ENCODE measurements around the gene USP47.

The USP47 gene

DNA sequence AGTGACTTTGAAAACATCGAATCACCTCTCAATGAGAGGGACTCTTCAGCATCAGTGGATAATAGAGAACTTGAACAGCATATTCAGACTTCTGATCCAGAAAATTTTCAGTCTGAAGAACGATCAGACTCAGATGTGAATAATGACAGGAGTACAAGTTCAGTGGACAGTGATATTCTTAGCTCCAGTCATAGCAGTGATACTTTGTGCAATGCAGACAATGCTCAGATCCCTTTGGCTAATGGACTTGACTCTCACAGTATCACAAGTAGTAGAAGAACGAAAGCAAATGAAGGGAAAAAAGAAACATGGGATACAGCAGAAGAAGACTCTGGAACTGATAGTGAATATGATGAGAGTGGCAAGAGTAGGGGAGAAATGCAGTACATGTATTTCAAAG lies 100.9 kb downstream of the USP47 start:
- DNase-seq, result no peak

DNA sequence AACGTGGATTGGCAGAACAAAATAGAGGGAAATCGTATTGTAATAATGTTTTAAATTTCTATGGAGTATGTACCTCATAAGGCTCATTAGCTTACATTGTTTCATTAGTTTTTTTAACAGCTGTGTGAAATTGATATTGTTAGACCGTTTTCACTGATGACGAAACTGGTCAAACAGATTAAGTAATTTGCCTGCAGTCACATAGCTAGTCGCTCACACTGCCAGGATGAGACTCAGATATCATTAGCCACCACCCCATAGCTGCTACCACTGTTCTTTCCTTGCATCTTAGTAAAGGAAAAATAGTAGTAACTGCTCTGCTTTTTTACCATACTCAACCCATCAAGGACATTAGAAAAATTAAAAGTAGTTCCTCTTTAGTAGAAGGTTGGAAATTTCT lies 102.7 kb downstream of the USP47 start:
- DNase-seq, result no peak

DNA sequence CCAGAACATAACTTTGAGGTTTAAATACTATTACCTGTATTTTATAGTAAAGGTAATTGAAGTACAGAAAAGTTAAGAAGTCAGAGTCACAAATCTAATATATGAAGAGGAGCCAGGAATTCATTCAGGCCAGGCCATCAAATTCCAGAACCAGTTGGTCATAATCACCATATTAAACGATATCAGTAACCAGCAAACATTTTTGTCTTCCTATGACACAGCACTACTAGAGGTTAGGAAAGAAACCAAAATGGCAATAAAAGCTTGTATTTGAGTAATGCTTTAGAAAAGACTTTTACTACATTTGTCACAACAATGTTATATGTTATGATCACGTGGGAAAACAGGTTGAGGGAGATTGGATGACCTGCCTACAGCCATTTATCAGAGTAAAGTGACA lies 104.4 kb downstream of the USP47 start:
- DNase-seq, result no peak

DNA sequence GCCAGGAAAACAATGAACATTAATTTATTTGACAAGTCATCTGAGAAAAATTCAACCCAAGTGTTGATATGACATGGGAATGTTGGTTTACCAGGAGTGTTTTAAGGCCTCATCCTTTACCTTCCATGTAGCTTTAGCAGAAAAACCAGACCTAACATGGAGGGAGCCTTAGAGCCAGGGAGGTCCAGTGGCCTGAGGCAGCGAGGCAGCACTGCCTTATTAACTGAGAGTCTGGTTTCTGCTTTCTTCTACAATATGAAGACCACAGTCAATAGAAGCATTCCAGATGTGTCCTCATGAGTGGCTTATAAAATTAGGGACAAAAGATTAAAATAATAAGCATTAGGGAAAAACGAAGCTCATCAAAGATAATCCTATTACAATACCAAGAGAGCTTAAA lies 105.1 kb downstream of the USP47 start:
- no peak for DNase-seq

DNA sequence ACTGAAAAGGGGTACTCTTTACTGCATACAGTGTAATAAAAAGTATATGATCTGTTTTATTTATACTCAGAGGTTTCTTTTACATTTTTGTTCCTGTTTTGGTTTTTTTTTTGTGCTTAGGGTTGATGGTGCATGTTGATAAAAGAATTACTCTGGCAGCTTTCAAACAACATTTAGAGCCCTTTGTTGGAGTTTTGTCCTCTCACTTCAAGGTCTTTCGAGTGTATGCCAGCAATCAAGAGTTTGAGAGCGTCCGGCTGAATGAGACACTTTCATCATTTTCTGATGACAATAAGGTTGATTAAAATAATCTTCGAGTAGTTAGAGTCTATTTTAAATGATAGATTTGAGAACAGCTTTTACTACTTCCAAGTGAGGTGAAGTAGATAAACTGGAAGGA lies 106.1 kb downstream of the USP47 start:
- DNase-seq, result no peak

DNA sequence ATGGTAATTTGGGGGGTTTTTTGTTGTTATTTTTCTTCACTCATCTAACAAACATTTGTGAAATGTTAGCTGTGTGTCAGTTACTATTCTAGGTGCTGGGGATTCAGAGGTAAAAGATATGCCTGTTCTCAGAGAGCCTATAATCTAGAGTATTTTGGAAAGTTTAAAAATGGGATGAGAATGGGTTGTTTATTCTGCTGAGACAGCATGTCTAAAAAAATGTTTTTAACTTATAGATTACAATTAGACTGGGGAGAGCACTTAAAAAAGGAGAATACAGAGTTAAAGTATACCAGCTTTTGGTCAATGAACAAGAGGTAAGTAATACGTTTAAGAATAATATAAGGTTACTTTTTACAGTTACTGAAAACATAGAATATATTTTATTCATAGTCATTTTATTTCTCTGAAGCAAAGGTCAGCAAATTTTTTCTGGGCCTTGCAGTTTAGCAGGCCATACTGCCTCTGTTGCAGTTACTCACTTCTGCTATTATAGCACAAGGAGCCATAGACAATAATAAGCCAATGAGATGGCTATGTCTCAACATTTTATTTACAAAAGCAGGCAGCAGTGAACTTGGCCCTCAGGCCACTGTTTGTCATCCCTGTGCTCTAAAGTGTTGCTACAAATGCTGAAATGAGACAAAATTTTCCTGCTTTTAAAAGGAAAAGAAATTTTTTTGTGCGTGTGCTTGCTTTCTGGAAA lies 106.6 kb downstream of the USP47 start:
- DNase-seq, result no peak

DNA sequence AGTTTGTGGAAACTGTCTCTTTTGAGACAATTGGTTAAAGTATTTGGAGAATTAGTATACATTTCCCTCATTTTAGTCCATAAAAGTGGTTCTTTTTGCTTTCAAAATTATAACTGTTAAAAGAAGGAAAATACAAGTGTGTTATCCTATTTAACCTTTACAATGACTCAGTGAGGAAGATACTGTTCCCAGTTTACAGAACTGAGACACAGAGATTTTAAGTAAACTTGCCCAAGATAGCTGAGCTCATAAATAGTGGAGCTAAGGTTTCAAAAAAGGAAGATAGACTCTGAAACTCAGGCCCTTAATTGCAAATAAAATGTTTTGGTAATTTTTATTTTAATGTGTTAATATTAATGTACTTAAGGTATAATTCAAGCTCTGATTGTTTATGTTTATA lies 107.7 kb downstream of the USP47 start:
- no peak for DNase-seq

DNA sequence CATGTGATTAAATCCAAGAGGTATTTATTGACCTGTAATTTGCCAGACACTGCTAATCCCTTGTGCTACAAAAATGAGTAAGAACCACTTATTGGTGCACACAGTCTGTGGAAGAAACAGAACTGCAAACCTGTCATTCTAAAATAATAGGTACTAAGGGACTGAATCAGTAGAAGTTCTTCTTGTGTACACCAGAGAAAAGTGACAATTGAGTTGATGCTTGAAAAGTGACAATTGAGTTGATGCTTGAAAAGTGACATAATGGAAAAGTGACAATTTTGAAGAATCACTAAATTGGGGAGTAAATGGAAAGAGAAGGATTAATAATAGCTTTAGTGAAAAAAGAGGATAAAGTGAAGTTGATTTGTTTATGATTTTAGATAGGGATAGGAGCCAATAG lies 110.3 kb downstream of the USP47 start:
- DNase-seq, result no peak

DNA sequence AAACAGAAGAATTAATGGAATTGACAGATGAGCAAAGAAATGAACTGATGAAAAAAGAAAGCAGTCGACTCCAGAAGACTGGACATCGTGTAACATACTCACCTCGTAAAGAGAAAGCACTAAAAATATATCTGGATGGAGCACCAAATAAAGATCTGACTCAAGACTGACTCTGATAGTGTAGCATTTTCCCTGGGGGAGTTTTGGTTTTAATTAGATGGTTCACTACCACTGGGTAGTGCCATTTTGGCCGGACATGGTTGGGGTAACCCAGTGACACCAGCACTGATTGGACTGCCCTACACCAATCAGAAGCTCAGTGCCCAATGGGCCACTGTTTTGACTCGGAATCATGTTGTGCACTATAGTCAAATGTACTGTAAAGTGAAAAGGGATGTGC lies 114.2 kb downstream of the USP47 start:
- no peak for DNase-seq

DNA sequence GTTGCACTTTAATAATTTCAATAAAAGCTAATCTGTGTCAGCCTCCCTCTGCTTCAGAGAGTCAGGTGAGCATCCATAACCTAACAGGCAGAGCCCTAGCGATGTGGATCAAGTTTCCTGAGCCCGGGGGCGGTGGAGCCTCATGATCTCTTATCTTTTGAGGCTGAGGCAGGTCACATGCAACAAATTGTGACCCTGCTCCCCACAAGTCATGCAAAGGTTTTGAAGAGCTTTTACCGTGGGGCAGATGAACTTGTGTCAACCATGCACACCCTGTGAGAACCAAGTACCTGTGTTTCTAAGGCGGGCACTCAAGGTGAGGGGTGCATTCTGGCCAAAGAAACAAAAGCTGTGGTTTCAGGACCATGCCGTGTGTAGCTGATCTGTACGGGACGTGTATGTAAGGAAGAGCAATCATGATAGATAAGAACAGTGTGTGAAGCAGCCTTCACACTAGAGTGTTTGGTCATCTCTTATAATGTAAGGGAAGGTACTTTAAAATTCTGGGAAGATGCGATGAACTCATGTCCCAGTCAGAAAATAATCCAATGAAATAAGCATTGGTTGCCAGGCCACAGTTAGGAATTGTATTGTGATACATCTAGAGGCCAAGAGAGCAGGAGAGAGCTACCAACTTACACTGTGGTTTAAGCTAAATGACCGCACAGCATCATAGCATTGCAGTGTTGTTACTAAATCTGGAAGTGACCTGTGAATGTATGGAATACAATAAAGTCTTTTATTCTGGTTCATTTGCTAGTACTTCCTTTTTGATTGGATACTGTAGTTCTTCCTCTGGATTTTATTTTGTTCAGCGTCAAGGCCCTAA lies 116.8 kb downstream of the USP47 start:
- DNase-seq, result no peak

DNA sequence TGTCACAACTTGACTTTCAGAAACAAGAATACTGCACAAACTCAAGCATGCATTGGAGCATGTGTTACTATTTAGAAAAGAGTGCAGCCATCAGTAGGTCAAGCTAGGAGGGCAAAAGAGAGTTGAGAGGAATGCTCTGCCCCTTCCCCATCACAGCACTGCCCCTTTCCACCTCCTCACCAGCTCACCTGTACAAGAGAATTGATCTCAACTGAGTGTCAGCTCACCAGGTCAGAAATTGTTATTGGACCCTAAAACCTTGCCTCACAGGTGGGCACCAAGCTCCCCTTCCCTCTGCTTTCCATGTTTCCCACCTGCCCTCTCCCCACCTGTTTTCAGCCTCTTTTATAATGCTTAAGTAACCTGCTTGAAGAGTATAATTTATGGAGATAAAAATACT lies 117.8 kb downstream of the USP47 start:
- DNase-seq, result no peak

DNA sequence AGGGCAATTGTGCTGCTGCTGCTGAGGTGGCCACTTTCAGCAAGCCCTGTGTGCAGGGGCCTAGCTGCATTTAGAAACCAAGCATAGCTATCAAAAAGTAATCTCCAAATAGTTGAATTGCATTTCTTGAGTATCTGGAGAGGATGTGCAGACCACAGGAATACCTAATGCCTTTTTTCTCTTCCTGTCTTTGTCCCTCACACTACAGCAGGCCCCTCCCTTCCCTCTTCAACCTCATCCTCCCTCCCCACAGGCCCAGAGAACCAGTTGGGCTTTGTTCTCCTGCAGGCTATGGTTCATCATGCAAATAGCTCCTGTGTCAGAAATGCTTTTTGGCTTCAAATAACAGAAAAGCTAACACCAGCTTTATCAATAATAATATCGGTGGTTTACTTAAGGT lies 118.9 kb downstream of the USP47 start:
- DNase-seq, result no peak

DNA sequence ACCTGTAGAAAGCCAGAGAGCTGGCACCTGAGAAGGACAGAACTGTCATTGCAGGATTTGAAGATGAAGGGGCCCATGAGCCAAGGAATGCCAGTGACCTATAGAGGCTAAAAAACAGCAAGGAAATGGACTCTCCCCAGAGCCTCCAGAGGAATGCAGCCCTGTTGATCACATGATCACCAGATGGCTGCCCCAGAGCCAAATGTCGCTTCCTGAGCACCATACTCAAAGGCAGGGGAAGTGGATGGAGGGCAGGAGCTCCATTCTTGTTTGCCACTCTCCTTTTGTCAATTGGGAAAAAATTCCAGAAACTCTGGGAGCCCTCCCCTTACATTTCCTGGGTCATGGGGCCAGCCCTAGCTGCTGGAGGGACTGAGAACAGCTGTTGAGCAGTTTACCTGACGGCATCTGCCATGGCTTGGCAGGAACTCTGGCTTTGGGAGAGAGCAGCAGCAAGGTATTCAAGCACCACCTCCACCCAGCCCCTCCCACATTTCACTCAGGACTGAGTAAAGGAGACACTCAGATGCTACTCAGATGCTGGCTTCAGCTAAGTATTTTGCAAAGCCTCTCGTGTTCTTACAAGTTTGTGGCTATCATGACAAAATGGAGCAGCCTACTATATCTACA lies 119.7 kb downstream of the USP47 start:
- no peak for DNase-seq

DNA sequence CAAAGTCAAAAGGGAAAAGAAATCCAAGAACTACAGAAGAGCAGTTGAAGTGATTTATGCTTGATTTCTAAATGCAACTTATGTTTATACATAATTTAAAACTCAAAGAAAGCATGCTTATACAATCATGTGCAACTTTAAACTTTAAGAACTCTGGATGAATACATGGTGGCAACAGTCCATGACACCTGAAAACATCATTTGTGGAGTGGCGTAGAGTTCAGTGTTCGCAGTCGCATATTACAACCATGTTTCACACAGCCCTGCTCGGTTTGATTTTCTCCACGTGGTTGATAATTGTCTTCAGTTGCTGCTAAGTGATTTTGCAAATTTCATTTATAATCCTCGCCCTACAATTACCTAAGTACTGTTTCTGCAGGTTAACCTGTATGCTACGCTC lies 121.3 kb downstream of the USP47 start:
- DNase-seq, result no peak

DNA sequence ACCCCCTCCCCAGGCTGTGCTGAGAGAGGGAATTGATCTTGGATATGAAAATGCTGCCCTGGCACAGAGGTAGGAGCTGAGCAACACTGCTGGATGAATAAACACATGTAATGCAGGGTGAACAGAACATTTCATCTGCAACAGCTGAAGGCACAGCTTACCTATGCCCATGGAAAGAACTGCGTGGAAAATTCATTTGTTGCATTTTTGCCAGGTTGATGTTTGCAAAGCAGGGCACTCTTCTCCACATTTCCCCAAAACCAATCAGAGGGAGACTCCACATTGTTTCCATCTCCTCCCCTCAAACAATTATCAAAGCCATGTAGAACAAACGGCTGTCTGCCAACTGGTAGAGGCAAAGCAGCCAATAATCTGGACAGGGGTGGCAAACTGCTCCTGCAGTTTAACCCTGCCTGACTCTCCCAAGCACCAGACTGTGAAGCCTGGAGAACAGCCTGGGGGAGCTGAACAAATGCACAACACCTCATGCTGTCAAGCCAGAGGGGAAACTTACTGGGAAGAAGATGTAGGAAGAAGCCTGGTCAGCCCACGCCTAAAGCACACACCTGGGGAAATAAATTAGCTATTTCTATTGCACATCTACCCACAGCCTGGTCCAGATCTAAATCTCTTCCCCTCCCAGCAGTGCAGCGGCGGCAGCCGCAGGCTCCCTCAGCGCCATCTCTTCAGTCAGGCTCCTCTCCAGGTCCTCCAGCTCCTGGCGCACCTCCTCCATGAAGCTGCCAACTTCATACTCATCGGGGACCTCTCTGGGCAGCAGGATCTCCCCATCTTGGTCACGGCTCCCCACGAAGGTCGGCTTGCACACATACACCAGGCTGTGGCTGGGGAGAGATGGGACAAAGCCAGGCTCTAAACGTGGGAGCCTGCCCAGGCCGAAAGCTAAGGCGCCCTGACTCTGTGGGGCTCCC lies 122.3 kb downstream of the USP47 start:
- no peak for DNase-seq

DNA sequence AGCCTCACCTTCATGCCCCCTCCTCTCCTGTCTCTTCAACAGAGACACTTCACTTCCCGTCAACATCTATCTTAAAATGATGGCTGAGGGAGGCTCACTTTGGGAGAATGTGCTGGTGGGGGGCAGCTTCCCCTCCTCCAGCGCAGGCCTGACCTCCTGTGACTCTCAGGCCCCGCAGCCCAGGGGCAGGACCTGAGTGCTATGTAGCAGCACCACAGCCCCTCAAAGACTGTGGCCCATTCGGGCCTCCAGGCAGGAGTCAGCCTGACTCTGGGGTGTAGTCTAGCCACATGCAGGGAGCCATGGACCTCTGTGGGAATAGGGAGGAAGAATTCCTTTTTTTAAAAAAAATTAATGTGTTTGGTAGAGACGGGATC lies 123.0 kb downstream of the USP47 start:
- DNase-seq, result no peak

DNA sequence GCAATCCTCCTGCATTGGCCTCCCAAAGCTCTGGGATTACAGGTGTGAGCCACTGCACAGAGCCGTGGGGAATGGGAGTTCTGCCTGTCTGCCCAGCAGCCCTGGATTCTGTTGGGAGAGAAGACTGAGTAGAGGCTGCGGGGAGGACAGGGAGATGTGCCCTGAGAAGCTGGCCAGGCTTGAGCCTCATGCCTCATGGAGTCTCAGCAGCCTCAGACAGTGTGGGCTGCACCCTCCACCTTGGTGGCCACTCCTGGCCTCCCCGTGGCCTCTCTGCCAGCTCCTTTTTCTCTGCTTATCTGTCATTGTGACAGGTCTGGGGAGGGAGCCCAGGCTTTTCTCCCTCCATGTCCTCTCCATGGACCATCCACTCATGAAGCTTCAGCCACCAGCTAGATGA lies 123.4 kb downstream of the USP47 start:
- no peak for DNase-seq

DNA sequence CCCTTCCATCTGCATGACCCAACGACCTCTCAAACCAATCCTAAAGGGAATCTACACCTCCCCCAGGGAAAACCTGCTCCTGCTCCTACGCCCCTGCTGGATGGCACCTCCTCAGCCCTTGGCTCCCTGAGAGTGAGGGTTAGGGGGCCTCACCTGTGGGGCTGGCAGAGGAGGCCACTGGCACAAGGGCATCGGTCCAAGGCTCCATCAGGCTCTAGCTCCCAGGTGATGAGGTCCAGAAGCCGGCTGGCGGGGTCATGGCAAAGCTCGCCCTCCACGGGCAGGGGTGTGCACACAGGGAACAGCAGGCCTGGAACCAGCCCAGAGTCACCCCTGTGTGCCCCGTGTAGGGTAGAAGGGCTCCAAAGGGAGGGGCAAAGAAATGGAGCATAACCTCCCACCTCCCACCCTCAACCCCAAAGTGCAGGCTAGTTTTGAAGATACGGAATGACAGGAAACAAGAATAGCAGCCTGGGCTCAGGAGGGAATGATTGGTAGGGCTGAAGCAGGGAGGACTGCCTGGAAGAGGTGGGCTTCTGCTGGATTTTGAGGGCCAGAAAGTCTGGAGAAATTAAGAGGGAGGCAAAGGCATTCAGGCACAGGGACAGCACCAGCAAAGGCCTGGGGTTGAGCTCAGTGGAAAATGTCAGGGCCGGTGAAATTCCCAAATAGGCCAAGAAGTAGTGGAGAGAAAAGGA lies 124.0 kb downstream of the USP47 start:
- no peak for DNase-seq

DNA sequence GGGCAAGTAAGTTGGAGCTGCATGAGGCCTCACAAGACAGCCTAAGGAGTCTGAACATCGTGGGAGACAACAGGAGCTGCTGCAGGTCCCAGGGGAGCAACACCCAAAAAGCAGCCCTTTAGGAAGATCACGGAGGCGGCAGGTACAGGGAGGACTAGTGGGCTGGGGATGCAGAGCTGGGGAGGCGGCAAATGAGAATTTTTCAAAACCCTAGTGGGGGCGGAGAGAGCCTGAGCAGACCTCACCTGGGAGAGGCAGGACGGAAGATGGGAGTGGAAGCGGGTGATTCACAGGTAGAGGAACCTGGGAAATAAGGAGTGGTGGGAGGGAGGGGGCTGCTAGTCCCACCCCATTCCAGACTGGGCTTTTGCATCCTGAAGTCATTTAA lies 124.6 kb downstream of the USP47 start:
- DNase-seq, result no peak

DNA sequence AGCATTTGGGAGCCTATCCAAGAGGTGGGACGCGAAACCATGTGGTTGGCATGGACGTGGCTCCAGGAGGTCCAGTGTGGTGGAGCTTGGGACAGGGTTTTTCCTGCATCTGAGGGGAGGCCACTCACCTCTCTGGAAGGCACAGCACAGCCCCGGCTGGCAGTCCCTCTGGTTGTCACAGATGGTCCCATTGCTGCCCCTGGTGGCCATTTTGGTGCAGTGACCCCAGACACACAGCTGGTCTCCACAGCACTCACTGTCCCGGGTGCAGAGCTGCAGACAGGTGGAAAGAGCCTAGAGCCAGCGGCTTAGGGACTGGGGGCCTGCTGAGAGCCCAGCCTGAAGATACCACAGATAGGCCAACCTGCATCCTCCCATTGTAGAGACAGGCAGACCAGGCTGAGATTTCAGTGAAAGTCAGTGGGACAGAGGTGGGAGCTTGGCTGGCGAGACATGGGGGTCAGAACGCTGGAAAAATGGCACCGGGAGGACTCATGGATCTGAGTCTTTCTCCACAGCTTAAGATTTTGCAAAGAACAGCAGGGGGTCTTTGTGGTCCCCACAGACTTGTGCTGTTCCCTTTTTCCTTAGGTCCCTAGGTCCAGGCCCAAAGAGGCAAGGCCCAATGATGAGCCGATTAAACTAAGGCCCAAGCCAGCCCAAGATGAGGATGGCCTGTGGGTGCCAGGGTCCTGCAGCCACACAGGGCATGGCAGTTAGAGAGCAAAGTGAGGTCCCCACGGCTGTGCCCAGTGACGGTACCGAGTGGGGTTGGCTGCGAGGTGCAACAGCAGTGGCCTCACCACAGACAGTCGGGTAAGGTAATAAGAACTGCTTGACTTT lies 125.3 kb downstream of the USP47 start:
- DNase-seq, result peak; percentile 36

DNA sequence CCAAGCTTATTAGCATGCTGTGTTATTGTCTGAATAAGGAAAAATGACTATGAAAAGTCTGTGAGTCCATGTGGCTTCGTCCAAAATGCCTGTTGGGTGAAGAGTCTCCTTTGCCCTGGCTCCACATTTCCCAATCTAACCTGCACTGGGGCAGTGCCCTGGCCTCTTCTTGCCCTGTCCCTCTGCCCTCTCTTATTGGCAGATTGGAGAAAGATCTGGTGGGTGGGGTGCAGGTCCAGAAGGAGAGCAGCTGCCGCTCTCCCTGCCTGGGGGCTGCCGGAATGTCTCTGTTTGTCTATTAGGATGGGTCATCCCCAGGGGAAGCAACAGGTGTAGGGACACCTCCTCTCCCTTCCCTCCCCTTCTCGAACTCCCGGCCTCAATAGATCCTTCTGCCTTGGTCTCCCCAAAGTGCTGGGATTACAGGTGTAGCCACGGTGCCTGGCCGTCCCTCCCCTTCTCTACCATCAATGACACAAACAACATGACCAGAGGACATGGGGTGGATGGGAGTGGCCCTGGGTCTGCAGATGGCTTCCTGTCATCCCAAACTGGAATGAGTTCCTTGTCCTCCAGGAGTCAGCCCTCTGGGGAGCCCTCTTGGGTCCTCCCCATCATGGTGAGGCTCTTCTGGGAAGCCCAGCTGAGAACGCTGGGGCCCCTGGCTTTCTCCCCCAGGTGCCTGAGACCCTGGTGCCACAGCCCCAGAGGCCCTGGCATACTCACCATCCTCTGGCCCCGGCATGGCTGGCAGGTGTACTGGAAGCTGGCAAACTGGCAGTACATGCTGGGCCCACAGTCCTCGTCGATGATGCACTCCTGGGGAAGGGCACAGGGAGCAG lies 126.1 kb downstream of the USP47 start:
- no peak for DNase-seq
